SH-SY5Y (cell line): ENCODE data around the gene KIR2DL3.
"Not testable (repeated sequence)": the region's sequence is repeated elsewhere in the genome, so short reads cannot be mapped to it uniquely, and the experiment has no call there.

Source experiments
- GATA2 ChIP-seq: IDR thresholded peaks from 2 replicates; pipeline ENCODE4 v1.6.1; 2011; ENCODE audit warnings: mild to moderate bottlenecking, low read depth, low read length
- GATA3 ChIP-seq: IDR thresholded peaks from 2 replicates; pipeline ENCODE4 v1.6.1; 2011; ENCODE audit warnings: low read depth, mild to moderate bottlenecking, low read length, moderate library complexity

GRCh38 chr19:54769646-54770045, 31.3 kb downstream of the KIR2DL3 start, which contains the start of gene KIR2DL1:
- TF ChIP-seq GATA2, GATA3: not testable (repeated sequence)
